ENCODE results near the gene ZBTB25. TPM values are rescaled to one million over a fixed set of nuclear protein-coding genes. Genes with fewer than 3 reads are reported as not detected.
A peak's percentile ranks its signal among the peaks of the same experiment; 100 is the strongest.

Gene ZBTB25
- polyA plus RNA-seq, 1 of the 3 experiments (the other 2 are of a cell fraction), result 4.5 TPM

- WGBS (ENCODE audit: low lambda C conversion rate), result 72% methylated on average over 3 of the region's 3 CpGs
- Histone ChIP-seq H3K4me1 (ENCODE audit: control insufficient read depth in 1 of 2, insufficient read depth in 2 of 2, low read depth in 1 of 2, low read length in 1 of 2) (peaks cover 22 to 36% of the 10 kb centered on the region in 2 experiments), H3K9ac (no peak overlapping the region), H3K4me2 (peak overlapping the region; percentile 98), H3K9me2 (no peaks in the 10 kb centered on the region), H3K4me3 (ENCODE audit: low read depth in 2 of 2, low read length in 1 of 2) (peak overlapping the region; percentile 6 to 72; a peak in 2 of 4 replicates), H3K36me3 (replicated peaks in 1 of 2; ENCODE audit: control insufficient read depth in 1 of 2, insufficient read depth in 2 of 2, low read length in 1 of 2) (peaks cover 0 to 4% of the 10 kb centered on the region in 2 experiments), H3F3A (replicated peaks; ENCODE audit: insufficient read depth) (peaks cover 16% of the 10 kb centered on the region), H3K9me3 (no peaks in the 10 kb centered on the region), H3K27me3 (ENCODE audit: insufficient read depth) (no peaks in the 10 kb centered on the region), H4K20me1 (ENCODE audit: insufficient read depth) (peaks cover 59% of the 10 kb centered on the region), H3K27ac (ENCODE audit: low read depth in 2 of 2, low read length in 1 of 2) (no peak overlapping the region; a peak in 1 of 4 replicates), H3K79me2 (ENCODE audit: insufficient read depth) (peaks cover 90% of the 10 kb centered on the region), H2AFZ (ENCODE audit: low read depth) (no peak overlapping the region)
- DNase-seq, result no peak
- TF ChIP-seq YY1 (IDR thresholded peaks at IDR 0.05; ENCODE audit: low read depth) (no peak), SIN3A (IDR thresholded peaks at IDR 0.05; ENCODE audit: borderline replicate concordance, low read depth, low read length) (no peak), MAX (IDR thresholded peaks at IDR 0.05; ENCODE audit: low read depth) (no peak), CHD2 (IDR thresholded peaks at IDR 0.05; ENCODE audit: low read length, partially characterized antibody) (no peak), USF2 (IDR thresholded peaks at IDR 0.05; ENCODE audit: borderline replicate concordance, low read depth, low read length) (no peak), PBX3 (IDR thresholded peaks at IDR 0.05) (no peak), TEAD4 (IDR thresholded peaks at IDR 0.05; ENCODE audit: borderline replicate concordance, insufficient read depth) (no peak), TAF1 (IDR thresholded peaks at IDR 0.05; ENCODE audit: borderline replicate concordance, low read depth, low read length) (no peak)
- ChIA-PET POLR2A (no interaction called here), CTCF (no interaction called here)
These were observed 3.1 kb upstream of the ZBTB25 start for GRCh38 chr14:64506721-64507120.

- peaks cover 89% of the 10 kb centered on the region for H3K79me2 ChIP-seq (ENCODE audit: insufficient read depth)
- peak overlapping the region; percentile 97 for H3K9ac ChIP-seq
- ChIA-PET CTCF (interaction anchor here (0.7 to 5.6 kb wide), 6 partner anchors 18 to 260 kb away, joined by 3 to 20 read pairs (median 4); no protein-coding TSS in a partner anchor), POLR2A (interaction anchor here (0.6 to 2.3 kb wide), 5 partner anchors 15 to 798 kb away, joined by 3 to 7 read pairs (median 4); partner anchors contain the start of gene HSPA2)
- no peaks in the 10 kb centered on the region for H3K36me3 ChIP-seq (replicated peaks in 1 of 2; ENCODE audit: control insufficient read depth in 1 of 2, insufficient read depth in 2 of 2, low read length in 1 of 2)
- H3K9me2 ChIP-seq, result no peaks in the 10 kb centered on the region
- peaks cover 44% of the 10 kb centered on the region for H4K20me1 ChIP-seq (ENCODE audit: insufficient read depth)
- H3K4me2 ChIP-seq, result peak overlapping the region; percentile 98
- peaks cover 29 to 41% of the 10 kb centered on the region in 2 experiments for H3K4me1 ChIP-seq (ENCODE audit: control insufficient read depth in 1 of 2, insufficient read depth in 2 of 2, low read depth in 1 of 2, low read length in 1 of 2)
- no peaks in the 10 kb centered on the region for H3K9me3 ChIP-seq
- H3F3A ChIP-seq (replicated peaks; ENCODE audit: insufficient read depth), result peaks cover 22% of the 10 kb centered on the region
- H3K4me3 ChIP-seq (ENCODE audit: low read depth in 2 of 2, low read length in 1 of 2), result peak overlapping the region; percentile 72 to 92
- DNase-seq, result peak; percentile 82
- WGBS (ENCODE audit: low lambda C conversion rate), result 3% methylated on average over 54 of the region's 68 CpGs
- no peaks in the 10 kb centered on the region for H3K27me3 ChIP-seq (ENCODE audit: insufficient read depth)
- H3K27ac ChIP-seq (ENCODE audit: low read depth in 2 of 2, low read length in 1 of 2), result peak overlapping the region; percentile 95 to 99
- peak overlapping the region; percentile 45; the same call in 1 of the 2 replicates for H2AFZ ChIP-seq (ENCODE audit: low read depth)
- TF ChIP-seq USF2 (IDR thresholded peaks at IDR 0.05; ENCODE audit: borderline replicate concordance, low read depth, low read length), result no peak
- TF ChIP-seq TEAD4 (IDR thresholded peaks at IDR 0.05; ENCODE audit: borderline replicate concordance, insufficient read depth), result no peak
- TF ChIP-seq FOXM1 (IDR thresholded peaks at IDR 0.05; ENCODE audit: low read depth), result no peak
- TF ChIP-seq FOXJ3 (CRISPR knock-in tag; IDR thresholded peaks at IDR 0.05), result no peak
- no peak for TF ChIP-seq SMC3 (IDR thresholded peaks at IDR 0.05; ENCODE audit: low read depth, low read length)
- TF ChIP-seq GABPA (IDR thresholded peaks at IDR 0.05; ENCODE audit: low read depth), result no peak
- no peak for TF ChIP-seq RAD21 (IDR thresholded peaks at IDR 0.05; ENCODE audit: low read length)
- 0 out of 2 replicates have a peak, but pooled peaks have one; percentile 0 for TF ChIP-seq NFIC (IDR thresholded peaks at IDR 0.05; ENCODE audit: borderline replicate concordance)
- TF ChIP-seq ZBTB33 (IDR thresholded peaks at IDR 0.05; ENCODE audit: borderline replicate concordance, low read depth), result 0 out of 2 replicates have a peak, but pooled peaks have one; percentile 42
- TF ChIP-seq FOSL2 (IDR thresholded peaks at IDR 0.05; ENCODE audit: borderline replicate concordance, low read depth), result no peak
- TF ChIP-seq ELF1 (IDR thresholded peaks at IDR 0.05), result no peak
- TF ChIP-seq RXRA (IDR thresholded peaks at IDR 0.05; ENCODE audit: borderline replicate concordance, low read depth), result no peak
- no peak for TF ChIP-seq RFX5 (IDR thresholded peaks at IDR 0.05; ENCODE audit: low read length)
- TF ChIP-seq EP300 (IDR thresholded peaks at IDR 0.05; ENCODE audit: borderline replicate concordance in 1 of 2, low read depth in 1 of 2, low read length in 1 of 2), result no peak
- TF ChIP-seq POLR2AphosphoS5 (IDR thresholded peaks at IDR 0.05; ENCODE audit: low read depth, low read length), result no peak
- no peak for TF ChIP-seq TAF1 (IDR thresholded peaks at IDR 0.05; ENCODE audit: borderline replicate concordance, low read depth, low read length)
These were observed 1.5 kb upstream of the ZBTB25 start for GRCh38 chr14:64504897-64505794.

Data from SK-N-SH (cell line).